GM12892 (cell line): ENCODE measurements around the gene PRKAR2A.

Experiments used
- POLR2A ChIP-seq: IDR thresholded peaks from 2 replicates; pipeline ENCODE4 v1.6.1; 2011; ENCODE audit warnings: low read depth, low read length, control low read depth
- POLR2AphosphoS5 ChIP-seq: IDR thresholded peaks from 2 replicates; pipeline ENCODE4 v1.6.1; 2011; ENCODE audit warnings: low read depth, low read length, control low read depth
- TAF1 ChIP-seq: IDR thresholded peaks from 2 replicates; pipeline ENCODE4 v1.6.1; 2011; ENCODE audit warnings: low read depth, mild to moderate bottlenecking, control low read depth, low read length, borderline replicate concordance

DNA sequence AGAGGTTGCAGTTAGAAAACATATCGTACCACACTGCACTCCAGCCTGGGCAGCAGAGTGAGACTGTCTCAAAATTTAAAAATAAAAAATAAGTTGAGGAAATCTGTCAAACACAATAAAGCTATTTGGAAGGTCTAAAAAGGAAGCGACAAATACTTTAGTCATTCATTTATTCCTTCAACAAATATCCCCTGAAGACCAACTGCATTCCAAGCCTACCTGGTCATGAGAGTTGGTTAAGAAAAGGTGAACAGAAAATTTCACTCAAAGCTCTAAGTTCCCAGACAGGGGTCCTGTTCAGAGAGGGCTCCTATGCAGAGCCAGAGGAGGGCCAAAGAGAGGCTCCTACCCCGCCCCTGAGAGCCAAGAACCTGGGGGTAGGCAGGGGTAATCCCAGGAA lies 15.4 kb upstream of the PRKAR2A start:
- no peak for TF ChIP-seq POLR2AphosphoS5
- no peak for TF ChIP-seq POLR2A
- TF ChIP-seq TAF1 = no peak
